Left ventricle myocardium inferior (tissue), 1 donor: ENCODE results near the gene CNR2. TPM values are rescaled to one million over a fixed set of nuclear protein-coding genes. Genes with fewer than 3 reads are reported as not detected.
"Not testable (repeated sequence)": the region's sequence is repeated elsewhere in the genome, so short reads cannot be mapped to it uniquely, and the experiment has no call there.

Experiments
- DNase-seq: peaks from one replicate; pipeline ENCODE4 v3.0.0-alpha.2; 2020
- H3K27ac ChIP-seq: fragments of 200-600 bp; replicated peaks from 2 replicates; pipeline ENCODE4 v1.8.0; 2021
- H3K27me3 ChIP-seq: fragments of 200-600 bp; 2 replicates; pipeline ENCODE4 v1.8.0; 2021; ENCODE audit warnings: low read depth
- H3K36me3 ChIP-seq: fragments of 200-600 bp; 2 replicates; pipeline ENCODE4 v1.8.0; 2021
- H3K4me1 ChIP-seq: fragments of 200-600 bp; 2 replicates; pipeline ENCODE4 v1.8.0; 2021
- H3K4me3 ChIP-seq: fragments of 200-600 bp; 2 replicates; pipeline ENCODE4 v1.8.0; 2021; ENCODE audit warnings: mild to moderate bottlenecking, moderate library complexity
- H3K9me3 ChIP-seq: fragments of 200-600 bp; replicated peaks from 2 replicates; pipeline ENCODE4 v1.8.0; 2021
- intact Hi-C: fragments of 100-400 bp; cut with micrococcal nuclease; formaldehyde crosslinking; loops from one replicate; pipeline ENCODE4 v1.11.0; 2022
- long read RNA-seq: library from polyadenylated mRNA; unstranded; transcript quantifications from one replicate; pipeline ENCODE4 v2.0.0, GENCODE V29; 2021
- total RNA-seq: library from RNA; stranded (reverse); fragmentation: NEBNext Ultra II Directional; extraction: Animal tissue kit (Norgen Biotek cat#: 25700); gene quantifications from one replicate; pipeline ENCODE4 v1.2.1, GENCODE V29; 2021
- TF ChIP-seq, protein P1 (sequence below): fragments of 200-600 bp; IDR thresholded peaks from 2 replicates; pipeline ENCODE4 v1.8.0; 2021; ENCODE audit warnings: antibody characterized with exemption, mild to moderate bottlenecking, borderline replicate concordance
- donor health status: DM: no; HTN: yes; CAD: no; lungs with severe emphysema.

Gene CNR2
- not detected for total RNA-seq
- long read RNA-seq: 0 reads

DNA sequence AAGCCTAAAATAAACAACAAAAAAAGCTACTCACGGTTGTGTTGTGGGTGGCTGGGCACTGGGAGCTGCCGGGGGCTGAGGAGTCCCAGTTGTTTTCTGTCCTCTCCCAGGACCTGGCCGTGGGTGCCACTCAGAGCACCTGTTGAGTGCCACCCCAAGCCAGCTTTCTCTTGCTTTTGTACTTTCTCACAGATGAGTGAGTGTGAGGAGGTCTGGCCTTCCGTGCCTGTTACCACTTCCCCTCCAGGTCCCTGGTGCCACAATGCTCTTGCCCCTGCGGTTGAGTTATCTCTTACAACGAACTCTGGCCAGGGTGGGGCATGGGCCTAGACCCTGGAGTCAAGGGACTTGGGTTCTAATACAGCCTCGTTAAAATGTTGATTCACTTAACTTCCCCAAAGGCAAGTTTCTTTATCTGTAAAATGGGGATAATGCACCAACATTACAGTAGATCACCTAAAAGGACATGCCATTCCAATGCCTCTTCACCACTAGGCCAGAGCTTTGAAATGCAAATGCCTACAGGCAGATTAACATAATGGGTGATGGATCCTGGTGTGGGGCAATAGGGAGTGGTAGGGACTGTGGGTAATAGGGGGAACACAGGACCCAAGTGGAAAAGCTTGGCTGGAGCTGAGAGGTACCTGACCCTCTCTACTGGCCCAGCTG is at the start of gene CNR2:
Gene CNR2, minus strand, starts transcription at position 151 of the 669 bp plus-strand sequence. CDS start 37,745 bp downstream, outside the sequence.
- intact Hi-C loops: no loop called here
- no peak for DNase-seq
- Histone ChIP-seq H3K27ac (no peak within 1 kb of the TSS), H3K4me3 (no peak within 1 kb of the TSS), H3K9me3 (no peaks in the 10 kb centered on the region), H3K36me3 (no peaks in the 10 kb centered on the region), H3K27me3 (peaks cover 26% of the 10 kb centered on the region), H3K4me1 (no peaks in the 10 kb centered on the region)
- TF ChIP-seq, protein P1, sequence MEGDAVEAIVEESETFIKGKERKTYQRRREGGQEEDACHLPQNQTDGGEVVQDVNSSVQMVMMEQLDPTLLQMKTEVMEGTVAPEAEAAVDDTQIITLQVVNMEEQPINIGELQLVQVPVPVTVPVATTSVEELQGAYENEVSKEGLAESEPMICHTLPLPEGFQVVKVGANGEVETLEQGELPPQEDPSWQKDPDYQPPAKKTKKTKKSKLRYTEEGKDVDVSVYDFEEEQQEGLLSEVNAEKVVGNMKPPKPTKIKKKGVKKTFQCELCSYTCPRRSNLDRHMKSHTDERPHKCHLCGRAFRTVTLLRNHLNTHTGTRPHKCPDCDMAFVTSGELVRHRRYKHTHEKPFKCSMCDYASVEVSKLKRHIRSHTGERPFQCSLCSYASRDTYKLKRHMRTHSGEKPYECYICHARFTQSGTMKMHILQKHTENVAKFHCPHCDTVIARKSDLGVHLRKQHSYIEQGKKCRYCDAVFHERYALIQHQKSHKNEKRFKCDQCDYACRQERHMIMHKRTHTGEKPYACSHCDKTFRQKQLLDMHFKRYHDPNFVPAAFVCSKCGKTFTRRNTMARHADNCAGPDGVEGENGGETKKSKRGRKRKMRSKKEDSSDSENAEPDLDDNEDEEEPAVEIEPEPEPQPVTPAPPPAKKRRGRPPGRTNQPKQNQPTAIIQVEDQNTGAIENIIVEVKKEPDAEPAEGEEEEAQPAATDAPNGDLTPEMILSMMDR: no peak

DNA sequence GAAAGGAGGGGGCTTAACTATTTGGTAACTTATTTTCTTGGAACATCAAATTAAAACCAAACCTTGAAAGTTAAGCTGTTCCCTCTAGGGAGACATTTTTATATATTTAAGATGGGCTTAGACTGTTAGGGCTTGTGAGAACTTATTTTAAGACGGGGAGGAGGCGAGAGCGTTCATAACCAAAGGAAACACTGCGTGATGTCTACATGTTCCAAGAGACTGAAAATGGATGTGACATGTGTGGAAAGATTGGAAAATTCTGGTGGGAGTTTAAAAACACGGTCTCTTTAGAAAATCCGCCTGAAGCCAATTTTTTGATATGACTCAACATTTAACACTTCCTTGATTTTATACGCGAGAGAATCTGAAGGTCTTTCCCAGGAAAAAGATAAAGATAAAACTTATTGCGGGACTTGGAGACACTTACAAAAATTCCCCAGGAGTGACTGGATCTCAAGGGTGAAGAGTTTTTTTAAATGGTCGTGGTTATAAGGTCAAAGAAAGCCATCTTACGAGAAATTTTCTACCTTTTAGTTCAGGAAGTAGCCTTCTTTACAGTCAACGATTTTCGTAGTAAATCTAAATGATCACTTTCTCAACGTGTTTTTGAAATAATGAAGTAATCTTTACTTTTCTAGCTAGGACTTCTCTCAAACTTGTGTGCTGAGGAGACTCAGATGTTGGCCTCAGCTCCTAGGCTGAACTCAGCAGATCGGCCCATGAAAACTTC is 47.3 kb upstream of the CNR2 start:
- DNase-seq: no peak
- H3K4me3 ChIP-seq: peak overlapping the region; percentile 87
- no peaks in the 10 kb centered on the region for H3K9me3 ChIP-seq
- peaks cover 34% of the 10 kb centered on the region for H3K36me3 ChIP-seq
- no peaks in the 10 kb centered on the region for H3K27me3 ChIP-seq
- H3K27ac ChIP-seq: peak overlapping the region; percentile 99
- TF ChIP-seq, protein P1: no peak
- intact Hi-C loops: no loop called here
- peaks cover 77% of the 10 kb centered on the region for H3K4me1 ChIP-seq

DNA sequence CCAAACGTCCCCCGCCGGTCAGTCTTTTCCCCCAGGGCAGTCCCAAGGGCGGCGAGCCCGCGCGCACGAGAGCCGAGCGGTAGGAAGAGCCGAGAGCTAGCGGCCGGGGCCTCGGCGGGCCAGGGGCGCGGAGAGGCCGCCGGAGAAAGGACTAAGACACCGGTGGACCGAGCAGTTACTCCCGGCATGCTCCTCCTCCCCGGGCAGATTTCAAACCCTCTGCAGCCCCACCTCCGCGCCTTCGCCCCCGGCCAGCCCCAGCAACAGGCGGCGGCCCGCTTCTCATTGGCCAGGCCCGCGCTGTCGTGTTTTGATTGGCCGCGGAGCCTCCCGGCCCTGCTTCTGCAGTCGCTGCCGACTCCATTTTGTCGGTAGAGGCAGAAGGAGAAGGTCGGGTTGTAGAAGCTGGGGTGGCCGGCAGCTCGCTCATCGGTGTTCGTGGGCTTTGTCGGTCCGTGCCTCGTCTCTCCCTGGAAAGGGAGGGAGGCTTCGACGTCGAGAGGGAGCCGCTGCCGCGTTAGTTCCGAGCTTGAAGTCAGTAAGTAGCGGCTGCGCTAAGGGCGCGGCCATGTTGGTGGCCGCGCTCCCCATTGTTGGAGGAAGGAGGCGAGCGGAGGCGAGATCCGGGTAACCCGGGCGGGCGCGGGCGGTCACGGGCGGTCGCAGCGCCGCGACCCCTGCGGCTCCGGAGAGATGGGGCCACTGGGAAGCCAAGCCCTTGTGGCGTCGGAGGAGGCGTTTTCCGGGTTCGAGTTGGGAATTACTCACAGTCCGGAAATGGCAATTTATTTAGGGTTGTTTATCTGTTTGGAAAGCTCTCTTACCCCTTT is 46.5 kb upstream of the CNR2 start, which contains the start of gene PNRC2:
Gene PNRC2, plus strand, starts transcription at position 368 of the 830 bp plus-strand sequence. CDS start 1,630 bp downstream, outside the sequence.
- no peaks in the 10 kb centered on the region for H3K9me3 ChIP-seq
- H3K36me3 ChIP-seq: peaks cover 26% of the 10 kb centered on the region
- H3K4me3 ChIP-seq: peak within 1 kb of the TSS; percentile 87
- TF ChIP-seq, protein P1: peak; percentile 17
- H3K4me1 ChIP-seq: peaks cover 76% of the 10 kb centered on the region
- peak within 1 kb of the TSS; percentile 99 for H3K27ac ChIP-seq
- DNase-seq: peak; percentile 97
- no peaks in the 10 kb centered on the region for H3K27me3 ChIP-seq
- intact Hi-C loops: loop anchor here (5.0 kb wide), 1 partner anchor 68 kb away; no protein-coding TSS in a partner anchor

DNA sequence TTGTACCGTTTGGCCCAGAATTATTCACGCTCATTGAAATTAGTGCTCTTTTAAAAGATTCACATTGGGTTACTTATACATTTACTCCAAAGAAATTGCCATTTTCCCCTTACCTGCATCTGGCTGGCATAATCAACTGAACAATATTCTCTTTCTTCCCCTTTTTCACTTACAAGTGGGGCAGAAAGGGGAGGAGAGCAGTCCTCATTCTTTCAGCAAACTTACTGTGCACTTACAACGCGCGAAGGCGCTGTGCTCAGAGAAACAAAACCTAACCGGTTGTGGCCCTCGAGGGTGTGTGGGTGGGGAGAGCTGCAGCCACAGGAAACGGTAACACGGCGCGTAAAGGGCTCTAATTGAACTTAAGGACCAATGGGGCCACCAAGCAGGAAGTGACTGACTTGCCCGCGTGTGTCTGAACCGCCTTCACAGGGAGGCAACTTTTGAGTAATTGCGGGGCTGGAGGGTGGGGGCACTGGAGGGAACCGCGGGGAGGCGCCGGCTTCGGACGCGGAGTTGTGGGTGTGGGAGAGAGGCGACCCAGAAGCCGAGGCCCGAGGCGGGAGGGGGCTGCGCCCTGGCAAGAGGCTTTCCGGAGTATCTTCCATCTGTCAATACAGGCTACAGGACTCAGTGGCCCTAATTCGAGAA is 45.8 kb upstream of the CNR2 start:
- Histone ChIP-seq H3K36me3 (peaks cover 21% of the 10 kb centered on the region), H3K4me1 (peaks cover 69% of the 10 kb centered on the region), H3K27me3 (no peaks in the 10 kb centered on the region), H3K9me3 (no peaks in the 10 kb centered on the region), H3K4me3 (peak overlapping the region; percentile 87), H3K27ac (peak overlapping the region; percentile 99)
- intact Hi-C loops: loop anchor here (5.0 kb wide), 1 partner anchor 68 kb away; no protein-coding TSS in a partner anchor
- DNase-seq: peak; percentile 82
- TF ChIP-seq, protein P1: peak; percentile 59

DNA sequence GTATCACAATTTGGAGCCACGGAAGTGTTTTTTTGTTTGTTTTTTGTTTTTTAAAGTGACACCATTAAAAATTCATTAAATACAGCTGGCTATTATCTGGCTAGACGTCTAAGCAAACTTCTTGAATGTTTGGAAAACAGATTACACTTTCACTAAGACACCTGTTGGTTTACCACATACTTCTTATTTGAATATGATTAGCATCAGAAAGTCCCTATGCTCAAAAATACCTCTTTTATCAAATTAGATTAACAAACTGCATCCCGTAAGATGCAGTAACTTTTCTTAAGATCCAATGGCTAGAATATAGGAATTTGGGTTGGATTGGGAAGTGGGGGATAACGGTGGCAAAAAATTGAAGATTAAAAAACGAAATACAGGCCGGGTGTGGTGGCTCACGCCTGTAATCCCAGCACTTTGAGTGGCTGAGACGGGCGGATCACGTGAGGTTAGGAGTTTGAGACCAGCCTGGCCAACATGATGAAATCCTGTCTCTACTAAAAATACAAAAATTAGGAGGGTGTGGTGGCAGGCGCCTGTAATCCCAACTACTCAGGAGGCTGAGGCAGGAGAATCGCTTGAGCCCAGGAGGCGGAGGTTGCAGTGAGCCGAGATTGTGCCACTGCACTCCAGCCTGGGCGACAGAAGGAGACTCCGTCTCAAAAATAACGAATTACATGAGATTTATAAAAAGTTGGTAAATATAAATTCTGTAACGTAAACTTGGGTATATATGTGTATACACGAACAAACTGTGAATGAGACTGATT is 45.1 kb upstream of the CNR2 start:
- Histone ChIP-seq H3K27ac (peak overlapping the region; percentile 99), H3K36me3 (peaks cover 14% of the 10 kb centered on the region), H3K4me3 (peak overlapping the region; percentile 87), H3K4me1 (peaks cover 62% of the 10 kb centered on the region)
- intact Hi-C loops: loop anchor here (5.0 kb wide), 1 partner anchor 69 kb away; no protein-coding TSS in a partner anchor
- H3K27me3 ChIP-seq, H3K9me3 ChIP-seq, DNase-seq: not testable (repeated sequence)
